ENCODE data around the gene GCSH. TPM values are rescaled to one million over a fixed set of nuclear protein-coding genes. Genes with fewer than 3 reads are reported as not detected.
"Not testable (repeated sequence)": the region's sequence is repeated elsewhere in the genome, so short reads cannot be mapped to it uniquely, and the experiment has no call there.

The GCSH gene
- polyA plus RNA-seq, 3 donors from 2014 or later = 6.6 to 11.5 (median 8.3) TPM

GRCh38 chr16:81121474-81121990 is 25.3 kb upstream of the GCSH start:
- Mint-ChIP-seq H3K36me3 (no peaks in the 10 kb centered on the region), H3K9me3 (peaks cover 0 to 2% (median 0%) of the 10 kb centered on the region in 6 donors), H3K4me1 (no peaks in the 10 kb centered on the region), H3K4me3 (no peak overlapping the region), H3K27me3 (ENCODE audit: low read depth in 3 of 3) (peaks cover 4 to 9% (median 4%) of the 10 kb centered on the region in 3 donors), H3K27ac (no peak overlapping the region)
- no peak for DNase-seq

- no peaks in the 10 kb centered on the region for H3K36me3 Mint-ChIP-seq
- H3K4me3 Mint-ChIP-seq = no peak overlapping the region
- H3K27me3 Mint-ChIP-seq (ENCODE audit: low read depth in 3 of 3) = peaks cover 0 to 9% (median 2%) of the 10 kb centered on the region in 3 donors
- H3K27ac Mint-ChIP-seq = no peak overlapping the region
- peaks cover 0 to 2% (median 0%) of the 10 kb centered on the region in 6 donors for H3K9me3 Mint-ChIP-seq
- DNase-seq = no peak
- H3K4me1 Mint-ChIP-seq = no peaks in the 10 kb centered on the region
Measured at GRCh38 chr16:81117436-81117835, 21.2 kb upstream of the GCSH start.

- DNase-seq = no peak
- Mint-ChIP-seq H3K27ac (no peak overlapping the region), H3K27me3 (ENCODE audit: low read depth in 3 of 3) (peaks cover 0 to 9% (median 2%) of the 10 kb centered on the region in 3 donors), H3K36me3 (no peaks in the 10 kb centered on the region), H3K9me3 (peaks cover 0 to 2% (median 0%) of the 10 kb centered on the region in 6 donors), H3K4me1 (no peaks in the 10 kb centered on the region), H3K4me3 (no peak overlapping the region)
Measured at GRCh38 chr16:81116285-81116684, 20.1 kb upstream of the GCSH start.

DNA sequence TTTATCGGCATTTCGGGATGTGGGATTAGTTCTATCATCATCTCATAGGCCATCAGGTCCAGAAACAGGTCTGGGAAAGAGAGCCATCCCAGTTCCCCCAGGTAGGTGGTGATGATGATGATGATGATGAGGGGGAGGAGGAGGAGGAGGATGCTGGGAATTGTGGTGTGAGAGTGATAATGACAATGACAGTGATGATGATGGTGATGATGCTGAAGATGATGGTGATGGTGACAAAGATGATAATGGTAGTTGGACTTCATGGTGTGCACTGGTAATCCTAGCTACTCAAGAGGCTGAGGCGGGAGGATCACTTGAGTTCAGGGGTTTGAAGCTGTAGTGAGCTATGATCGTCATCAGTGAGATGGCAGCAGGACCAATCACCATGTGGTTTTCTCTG is 16.3 kb upstream of the GCSH start:
- no peak for DNase-seq

DNA sequence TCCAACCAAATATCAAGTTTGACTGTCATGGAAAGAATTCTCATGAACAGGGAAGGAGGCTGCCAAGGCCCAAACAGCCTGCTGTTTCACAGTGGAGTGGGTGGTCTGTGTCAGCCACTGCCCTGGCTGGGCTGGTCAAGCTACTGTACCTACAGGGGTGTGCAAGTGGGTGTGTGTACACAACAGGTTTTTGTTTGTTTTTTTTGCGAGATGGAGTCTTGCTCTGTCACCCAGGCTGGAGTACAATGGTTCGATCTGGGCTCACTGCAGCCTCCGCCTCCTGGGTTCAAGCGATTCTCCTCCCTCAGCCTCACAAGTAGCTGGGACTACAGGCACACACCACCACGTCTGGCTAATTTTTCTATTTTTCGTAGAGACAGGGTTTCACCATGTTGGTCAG is 13.1 kb upstream of the GCSH start:
- H3K27me3 Mint-ChIP-seq (ENCODE audit: low read depth in 3 of 3); DNase-seq; H3K4me1 Mint-ChIP-seq; H3K9me3 Mint-ChIP-seq; H3K4me3 Mint-ChIP-seq; H3K36me3 Mint-ChIP-seq; H3K27ac Mint-ChIP-seq: not testable (repeated sequence)

More for the DNA sequence above, 16.3 kb upstream of the GCSH start:
- Mint-ChIP-seq H3K4me1 (no peaks in the 10 kb centered on the region), H3K27me3 (ENCODE audit: low read depth in 3 of 3) (peaks cover 2 to 6% (median 3%) of the 10 kb centered on the region in 3 donors), H3K27ac (no peak overlapping the region), H3K36me3 (no peaks in the 10 kb centered on the region), H3K9me3 (no peaks in the 10 kb centered on the region), H3K4me3 (no peak overlapping the region)

DNA sequence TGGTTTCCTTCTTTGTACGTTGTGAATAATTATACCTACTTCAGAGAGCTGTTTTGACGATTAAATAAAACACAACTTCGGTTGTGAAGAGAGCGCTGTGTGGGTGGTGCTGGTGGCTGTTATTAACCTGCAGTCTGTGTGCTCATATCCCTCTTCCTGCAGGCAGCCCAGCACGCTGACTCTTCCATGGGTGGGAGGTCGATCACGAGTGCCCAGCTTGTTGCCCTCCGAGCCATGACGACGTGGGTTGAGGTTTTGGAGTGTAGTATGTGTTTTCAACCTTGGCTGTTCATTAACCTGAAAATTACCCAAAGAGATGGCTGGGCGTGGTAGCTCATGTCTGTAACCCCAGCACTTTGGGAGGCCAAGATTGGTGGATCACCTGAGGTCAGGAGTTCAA is 11.3 kb upstream of the GCSH start:
- H3K27me3 Mint-ChIP-seq (ENCODE audit: low read depth in 3 of 3) = peaks cover 0 to 5% (median 2%) of the 10 kb centered on the region in 3 donors
- no peaks in the 10 kb centered on the region for H3K4me1 Mint-ChIP-seq
- no peak overlapping the region for H3K4me3 Mint-ChIP-seq
- no peaks in the 10 kb centered on the region for H3K36me3 Mint-ChIP-seq
- no peaks in the 10 kb centered on the region for H3K9me3 Mint-ChIP-seq
- H3K27ac Mint-ChIP-seq = no peak overlapping the region
- DNase-seq = no peak

DNA sequence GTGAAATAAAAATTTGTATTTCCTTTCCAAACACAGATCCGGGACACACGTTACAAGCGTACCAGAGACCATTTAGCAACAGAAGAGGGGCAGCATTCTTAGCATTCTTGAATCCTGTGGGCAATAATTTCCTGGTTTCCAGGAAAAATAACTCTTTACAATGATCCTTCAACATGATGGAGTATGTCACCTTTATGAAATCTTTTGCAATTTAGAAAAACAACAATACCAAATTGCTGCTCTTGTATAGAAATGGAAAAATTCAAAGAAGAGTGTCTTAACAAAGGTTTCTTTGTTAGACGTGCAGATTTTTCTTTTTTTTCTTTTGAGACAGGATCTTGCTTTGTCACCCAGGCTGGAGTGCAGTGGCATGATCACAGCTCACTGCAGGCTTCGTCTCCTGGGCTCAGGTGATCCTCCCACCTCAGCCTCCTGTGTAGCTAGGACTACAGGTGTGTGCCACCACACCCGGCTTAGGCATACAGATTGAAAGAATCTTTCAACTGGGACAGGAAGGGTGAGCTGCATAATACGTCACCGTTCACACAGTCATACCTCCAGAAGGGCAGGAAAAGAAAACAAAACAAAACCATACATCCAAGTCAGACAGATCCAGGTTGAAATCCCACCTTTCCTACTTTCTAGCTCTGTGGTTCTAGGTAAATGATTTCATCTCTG is 10.8 kb upstream of the GCSH start:
- no peak for DNase-seq
- Mint-ChIP-seq H3K4me1 (no peaks in the 10 kb centered on the region), H3K36me3 (no peaks in the 10 kb centered on the region), H3K9me3 (no peaks in the 10 kb centered on the region), H3K4me3 (no peak overlapping the region), H3K27me3 (ENCODE audit: low read depth in 3 of 3) (peaks cover 0 to 5% (median 2%) of the 10 kb centered on the region in 3 donors), H3K27ac (no peak overlapping the region)

GRCh38 chr16:81105946-81106345 is 9.8 kb upstream of the GCSH start:
- no peak overlapping the region for H3K4me3 Mint-ChIP-seq
- H3K4me1 Mint-ChIP-seq = no peaks in the 10 kb centered on the region
- H3K36me3 Mint-ChIP-seq = no peaks in the 10 kb centered on the region
- peaks cover 0 to 5% (median 0%) of the 10 kb centered on the region in 3 donors for H3K27me3 Mint-ChIP-seq (ENCODE audit: low read depth in 3 of 3)
- H3K9me3 Mint-ChIP-seq = no peaks in the 10 kb centered on the region
- no peak overlapping the region for H3K27ac Mint-ChIP-seq
- DNase-seq = no peak

- no peaks in the 10 kb centered on the region for H3K36me3 Mint-ChIP-seq
- H3K27ac Mint-ChIP-seq = no peak overlapping the region
- H3K4me1 Mint-ChIP-seq = peaks cover 1 to 2% of the 10 kb centered on the region in 2 donors
- no peak for DNase-seq
- no peak overlapping the region for H3K4me3 Mint-ChIP-seq
- peaks cover 0 to 4% (median 0%) of the 10 kb centered on the region in 3 donors for H3K27me3 Mint-ChIP-seq (ENCODE audit: low read depth in 3 of 3)
- no peaks in the 10 kb centered on the region for H3K9me3 Mint-ChIP-seq
Measured at GRCh38 chr16:81101702-81102101, 5.5 kb upstream of the GCSH start.

DNA sequence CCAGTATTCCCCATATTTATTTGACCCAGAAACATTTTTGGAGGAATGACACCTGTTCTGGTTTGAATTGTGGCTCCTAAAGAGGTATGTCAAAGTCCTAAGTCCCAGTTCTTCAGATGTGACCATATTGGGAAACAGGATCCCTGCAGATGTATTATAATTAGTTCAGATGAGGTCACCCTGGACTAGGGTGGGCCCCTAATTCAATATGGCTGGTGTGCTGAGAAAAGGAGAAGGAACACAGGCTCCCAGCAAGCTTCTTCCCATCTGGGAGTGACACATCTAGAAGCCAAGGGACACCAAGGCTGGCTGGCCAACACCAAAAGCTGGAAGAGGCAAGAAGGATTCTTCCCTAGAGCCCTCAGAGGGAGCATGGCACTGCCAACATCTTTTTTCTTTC is 3.8 kb upstream of the GCSH start:
- no peak for DNase-seq
- Mint-ChIP-seq H3K27ac (no peak overlapping the region), H3K27me3 (ENCODE audit: low read depth in 3 of 3) (peaks cover 0 to 4% (median 0%) of the 10 kb centered on the region in 3 donors), H3K36me3 (no peaks in the 10 kb centered on the region), H3K4me3 (no peak overlapping the region), H3K4me1 (peaks cover 6% of the 10 kb centered on the region in 2 donors), H3K9me3 (no peaks in the 10 kb centered on the region)

- no peak overlapping the region for H3K4me3 Mint-ChIP-seq
- H3K27ac Mint-ChIP-seq = no peak overlapping the region
- H3K36me3 Mint-ChIP-seq = no peaks in the 10 kb centered on the region
- H3K9me3 Mint-ChIP-seq = no peaks in the 10 kb centered on the region
- peaks cover 6 to 10% of the 10 kb centered on the region in 2 donors for H3K4me1 Mint-ChIP-seq
- H3K27me3 Mint-ChIP-seq (ENCODE audit: low read depth in 3 of 3) = peaks cover 0 to 3% (median 0%) of the 10 kb centered on the region in 3 donors
- DNase-seq = no peak
Measured at GRCh38 chr16:81097230-81097629, 1.0 kb upstream of the GCSH start.

DNA sequence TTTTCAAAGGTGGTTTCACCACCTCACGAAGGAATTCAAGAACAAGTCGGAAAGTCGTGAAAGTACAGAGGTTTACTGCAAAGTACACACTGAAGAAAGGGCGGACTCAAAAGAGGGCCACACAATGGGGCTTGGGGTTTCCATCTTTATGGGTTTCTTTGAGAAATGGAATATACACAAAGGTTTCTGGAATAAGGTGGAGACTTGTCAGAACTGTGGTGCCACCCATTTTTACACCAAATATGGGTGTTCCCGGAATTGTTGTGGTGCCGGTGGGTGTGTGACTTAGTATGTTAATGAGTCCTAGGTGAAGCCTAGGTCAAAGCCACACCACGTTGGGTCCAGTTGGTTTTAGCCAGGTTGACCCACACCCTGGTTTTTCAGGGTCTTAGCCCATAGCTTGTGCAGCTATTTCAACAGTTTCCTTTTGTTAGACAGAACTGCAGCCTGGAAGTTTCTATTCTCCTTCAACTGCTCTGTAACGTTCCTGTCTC is 567 bp upstream of the GCSH start:
- no peaks in the 10 kb centered on the region for H3K9me3 Mint-ChIP-seq
- H3K4me1 Mint-ChIP-seq = peaks cover 6 to 10% of the 10 kb centered on the region in 2 donors
- peak overlapping the region; percentile 65 to 88 (median 70) for H3K4me3 Mint-ChIP-seq
- DNase-seq = no peak
- H3K27me3 Mint-ChIP-seq (ENCODE audit: low read depth in 3 of 3) = peaks cover 0 to 4% (median 0%) of the 10 kb centered on the region in 3 donors
- peak overlapping the region; percentile 35 to 83 (median 60) for H3K27ac Mint-ChIP-seq
- H3K36me3 Mint-ChIP-seq = no peaks in the 10 kb centered on the region

GRCh38 chr16:81095653-81095952 is 592 bp downstream of the GCSH start:
- Mint-ChIP-seq H3K9me3 (no peaks in the 10 kb centered on the region), H3K4me1 (peaks cover 6 to 10% of the 10 kb centered on the region in 2 donors), H3K27me3 (ENCODE audit: low read depth in 3 of 3) (peaks cover 0 to 4% (median 0%) of the 10 kb centered on the region in 3 donors), H3K4me3 (peak overlapping the region; percentile 63 to 77 (median 67)), H3K27ac (no peak overlapping the region), H3K36me3 (no peaks in the 10 kb centered on the region)
- no peak for DNase-seq

DNA sequence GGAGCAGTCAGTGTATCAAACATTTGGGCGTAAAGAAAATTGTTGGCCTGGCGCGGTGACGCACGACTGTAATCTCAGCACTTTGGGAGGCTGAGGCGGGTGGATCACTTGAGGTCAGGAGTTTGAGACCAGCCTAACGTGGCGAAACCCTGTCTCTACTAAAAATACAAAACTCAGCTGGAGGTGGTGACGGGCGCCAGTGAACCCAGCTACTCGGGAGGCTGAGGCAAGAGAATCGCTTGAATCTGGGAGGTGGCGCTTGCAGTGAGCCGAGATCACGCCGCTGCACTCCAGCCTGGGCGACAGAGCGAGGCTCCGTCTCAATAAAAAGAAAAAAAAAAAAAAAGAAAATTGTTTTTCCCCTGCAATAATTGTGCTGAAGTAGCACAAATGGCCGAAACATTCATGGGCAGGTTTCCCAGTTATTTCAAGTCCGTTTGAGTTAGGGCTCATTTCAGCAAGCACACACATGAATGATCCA is 1.4 kb downstream of the GCSH start:
- H3K4me3 Mint-ChIP-seq = peak overlapping the region; percentile 63 to 78 (median 76)
- H3K27me3 Mint-ChIP-seq (ENCODE audit: low read depth in 3 of 3) = peaks cover 0 to 4% (median 0%) of the 10 kb centered on the region in 3 donors
- no peak for DNase-seq
- H3K4me1 Mint-ChIP-seq = peaks cover 6 to 10% of the 10 kb centered on the region in 2 donors
- no peak overlapping the region for H3K27ac Mint-ChIP-seq
- no peaks in the 10 kb centered on the region for H3K36me3 Mint-ChIP-seq
- no peaks in the 10 kb centered on the region for H3K9me3 Mint-ChIP-seq

Measured in immature natural killer cell (primary cell).